GM21367 (cell line): Measurements from ENCODE around the gene DCAF5.
"Not testable (repeated sequence)": the region's sequence is repeated elsewhere in the genome, so short reads cannot be mapped to it uniquely, and the experiment has no call there.

Experiments used
- ATAC-seq: cut with Tn5 transposase; IDR thresholded peaks from one replicate; pipeline ENCODE4 v1.9.1; 2021; ENCODE audit not compliant: unreplicated experiment

Gene DCAF5

GRCh38 chr14:69076341-69076740 lies 76.6 kb downstream of the DCAF5 start:
- ATAC-seq, result no peak

DNA sequence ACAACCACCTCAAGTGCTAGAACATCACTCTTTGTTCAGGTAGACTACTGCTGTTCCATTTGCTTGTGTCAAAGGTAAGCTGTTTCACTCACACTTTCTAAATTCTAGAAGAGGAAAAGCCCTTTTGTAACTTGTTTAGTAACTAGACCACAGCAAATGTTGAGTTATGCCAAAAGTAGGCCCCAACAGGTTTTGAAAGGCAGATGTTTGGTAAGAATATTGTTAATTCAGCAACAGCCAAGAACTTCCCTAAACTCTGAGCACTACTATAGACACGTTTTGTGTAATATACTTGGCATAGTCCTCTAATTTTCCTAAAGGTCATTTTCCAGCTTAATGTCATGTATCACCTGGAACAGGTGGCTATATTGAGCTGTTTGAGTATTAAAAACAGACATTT lies 79.0 kb downstream of the DCAF5 start:
- no peak for ATAC-seq

DNA sequence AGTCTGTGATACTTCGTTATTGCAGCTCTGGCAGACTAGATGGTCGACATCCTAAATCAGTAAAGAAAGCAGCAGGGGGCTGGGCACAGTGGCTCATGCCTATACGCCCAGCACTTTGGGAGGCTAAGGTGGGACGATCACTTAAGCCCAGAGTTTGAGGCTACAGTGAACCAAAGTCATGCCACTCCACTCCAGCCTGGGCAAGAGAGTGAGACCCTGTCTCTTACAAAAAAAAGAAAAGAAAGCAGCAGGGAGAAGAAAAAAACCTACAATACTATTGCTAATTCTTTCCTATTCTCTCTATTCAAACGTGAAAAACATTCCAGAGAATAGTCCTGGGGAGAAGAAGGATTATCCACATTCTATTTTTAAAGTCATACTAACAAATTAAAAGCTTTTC lies 79.5 kb downstream of the DCAF5 start:
- ATAC-seq, result no peak

- no peak for ATAC-seq
Observed at GRCh38 chr14:69072584-69072983, 80.3 kb downstream of the DCAF5 start.

- ATAC-seq, result no peak
Observed at GRCh38 chr14:69068744-69069421, 84.0 kb downstream of the DCAF5 start.

DNA sequence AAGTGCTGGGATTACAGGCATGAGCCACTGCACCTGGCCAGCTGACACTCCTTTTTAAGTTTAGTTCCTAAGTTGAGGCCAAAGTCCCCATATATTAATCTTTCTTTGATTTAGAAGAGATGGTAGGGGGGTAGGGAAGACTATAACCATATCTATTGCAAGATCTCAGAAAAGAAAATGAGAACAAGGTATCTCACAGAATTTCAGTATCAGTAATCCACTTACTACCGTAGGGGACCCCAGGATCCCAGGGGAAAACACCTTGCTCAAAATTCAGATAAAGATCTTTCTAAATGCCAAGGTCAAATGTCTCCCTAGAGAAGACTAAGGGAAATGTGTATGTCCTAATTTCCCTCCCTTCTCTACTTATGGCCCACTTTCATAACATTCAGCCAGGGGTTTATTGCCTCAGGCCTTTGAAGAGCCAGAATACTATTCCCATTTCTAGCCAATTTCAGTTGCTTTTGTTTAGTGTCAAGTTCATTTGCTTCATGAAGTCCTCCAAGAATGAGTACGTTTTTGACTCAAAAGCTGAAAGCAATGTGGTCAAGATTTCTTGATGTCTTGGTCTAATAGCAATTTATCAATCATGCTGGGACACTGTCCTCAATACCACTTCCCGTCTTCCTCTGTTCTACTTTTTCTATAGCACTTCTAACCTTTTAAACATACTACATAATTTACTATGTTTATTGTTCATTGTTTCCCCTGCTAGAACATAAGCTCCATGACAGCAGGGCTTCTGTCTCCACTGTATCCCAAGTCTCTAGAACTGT lies 86.3 kb downstream of the DCAF5 start:
- ATAC-seq, result no peak

DNA sequence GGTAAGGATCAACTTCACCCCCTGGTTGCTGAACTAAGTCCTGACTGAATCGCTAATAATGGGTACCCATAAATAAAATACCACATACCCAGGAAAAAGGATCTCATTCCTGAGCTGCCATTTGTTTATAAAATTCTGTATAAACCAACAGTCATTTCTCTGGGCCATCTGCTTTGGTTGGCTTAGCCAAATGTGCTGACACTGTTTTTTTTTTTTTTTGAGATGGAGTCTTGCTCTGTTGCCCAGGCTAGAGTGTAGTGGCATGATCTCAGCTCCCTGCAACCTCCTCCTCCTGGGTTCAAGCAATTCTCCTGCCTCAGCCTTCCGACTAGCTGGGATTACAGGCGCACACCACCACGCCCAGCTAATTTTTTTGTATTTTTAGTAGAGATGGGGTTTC lies 87.0 kb downstream of the DCAF5 start:
- ATAC-seq, result not testable (repeated sequence)

- no peak for ATAC-seq
Observed at GRCh38 chr14:69064596-69064995, 88.3 kb downstream of the DCAF5 start.

- no peak for ATAC-seq
Observed at GRCh38 chr14:69059658-69060623, 93.0 kb downstream of the DCAF5 start.

GRCh38 chr14:69055999-69056788 lies 96.7 kb downstream of the DCAF5 start:
- no peak for ATAC-seq

GRCh38 chr14:69055125-69055524 lies 97.8 kb downstream of the DCAF5 start:
- no peak for ATAC-seq

DNA sequence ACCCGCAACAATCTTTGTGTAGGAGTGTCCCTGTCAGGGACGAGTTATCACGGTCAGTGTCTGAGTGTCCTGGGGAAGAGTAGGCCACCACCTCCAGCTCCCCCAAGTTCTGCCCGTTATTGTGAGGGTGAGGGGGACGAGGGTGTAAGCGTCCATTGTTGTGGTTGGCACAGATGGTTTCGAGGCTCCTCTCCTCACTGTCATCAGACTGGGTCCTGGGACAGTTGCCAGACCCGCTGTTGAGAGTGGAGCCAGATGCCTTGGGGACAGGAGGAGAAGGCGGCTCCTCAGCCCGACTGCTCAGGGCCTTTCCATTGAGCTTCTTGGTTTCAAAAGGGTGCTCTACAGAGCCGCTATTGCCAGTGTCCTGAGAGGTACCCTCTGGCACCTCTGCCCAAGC lies 98.9 kb downstream of the DCAF5 start:
- ATAC-seq, result no peak

DNA sequence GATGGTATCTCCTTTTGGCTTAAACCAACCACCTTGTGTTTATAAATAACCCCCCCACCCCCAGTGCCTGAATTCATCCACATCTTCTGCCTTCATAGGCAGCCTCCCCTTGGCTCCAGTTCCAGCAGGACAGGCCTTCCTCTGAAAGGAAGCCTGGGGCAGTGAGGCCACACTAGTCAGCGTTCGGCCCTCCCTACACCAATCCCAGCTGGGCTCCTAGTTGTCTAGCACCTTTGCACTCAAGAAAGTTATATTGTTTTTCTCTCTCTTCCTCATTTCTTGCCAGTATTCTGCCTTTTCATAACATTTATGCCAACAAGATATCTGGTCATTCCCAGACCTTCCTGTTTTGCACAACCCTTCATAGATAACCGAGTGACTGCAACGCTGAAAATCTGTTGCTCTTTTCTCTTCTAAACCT lies 100.7 kb downstream of the DCAF5 start:
- ATAC-seq, result no peak

DNA sequence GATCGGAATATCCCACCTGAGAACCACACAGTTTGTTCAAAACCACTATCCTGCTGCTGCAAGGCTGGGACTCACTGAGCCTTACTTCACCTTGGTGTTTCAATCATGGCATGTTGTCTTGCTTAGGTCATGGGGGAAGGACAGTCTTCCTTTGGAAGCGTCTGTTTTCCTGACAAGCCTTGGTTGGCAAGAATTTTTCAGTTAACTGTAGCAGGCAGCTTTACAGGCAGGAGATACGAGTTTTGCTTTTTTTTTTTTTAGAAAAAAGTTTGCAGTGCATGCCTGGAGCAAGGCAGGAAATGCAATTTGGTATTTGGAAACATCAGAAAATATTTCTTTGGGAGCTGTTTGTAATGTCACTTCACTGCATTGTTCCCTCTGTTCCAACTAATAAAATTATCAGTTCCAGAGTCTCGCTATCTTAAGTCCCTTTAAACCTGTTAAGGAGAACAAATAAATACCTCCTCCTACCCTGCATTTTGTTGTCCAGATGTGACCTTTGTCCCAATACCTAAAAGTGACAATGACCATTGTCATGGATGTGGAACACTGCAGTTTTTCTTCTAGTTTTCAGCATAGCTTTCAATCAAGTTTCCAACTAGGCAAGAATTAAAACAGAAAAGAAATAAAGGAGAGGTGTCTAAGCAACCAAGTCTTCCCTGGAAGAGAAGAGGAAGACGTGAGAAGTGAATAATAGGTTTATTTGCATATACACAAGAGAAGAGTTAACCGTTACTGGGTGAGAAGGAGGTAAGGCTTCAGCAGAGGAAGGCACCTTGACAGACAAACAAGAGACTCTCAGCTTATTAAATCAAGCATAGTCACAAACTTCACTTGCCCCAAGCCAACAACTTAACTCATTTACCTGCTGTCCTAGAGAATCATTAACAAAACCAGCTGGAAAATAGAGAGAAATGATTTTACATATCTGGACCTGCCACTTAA lies 102.4 kb downstream of the DCAF5 start:
- ATAC-seq, result no peak

GRCh38 chr14:69049675-69050074 lies 103.2 kb downstream of the DCAF5 start:
- ATAC-seq, result no peak

GRCh38 chr14:69048456-69048855 lies 104.5 kb downstream of the DCAF5 start:
- ATAC-seq, result no peak

GRCh38 chr14:69047255-69047654 lies 105.7 kb downstream of the DCAF5 start:
- ATAC-seq, result no peak

DNA sequence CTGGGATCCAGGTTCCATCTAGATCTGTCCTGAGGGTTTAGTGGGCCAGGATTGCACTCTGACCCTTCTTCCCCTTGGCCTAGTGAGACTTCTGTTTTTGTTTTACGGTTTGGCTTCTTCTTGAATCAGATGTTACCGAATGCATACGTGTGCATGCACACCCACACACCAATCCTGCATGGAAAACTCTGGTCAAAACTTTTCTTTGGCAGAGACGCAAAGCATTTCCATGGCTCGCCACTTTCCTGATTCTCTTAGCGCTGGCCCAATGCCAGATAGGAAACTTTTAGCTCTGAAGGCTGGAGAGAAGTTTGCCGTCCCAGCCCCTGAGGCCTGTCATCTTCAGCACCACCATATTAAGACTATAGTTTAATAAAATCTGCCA lies 106.5 kb downstream of the DCAF5 start:
- ATAC-seq, result no peak

- ATAC-seq, result no peak
Observed at GRCh38 chr14:69045857-69046475, 107.0 kb downstream of the DCAF5 start.
